OCI-LY7 (cell line): ENCODE data around the gene EPHB1. TPM values are rescaled to one million over a fixed set of nuclear protein-coding genes. Genes with fewer than 3 reads are reported as not detected.

ENCODE experiments used
- BruUV-seq: library from RNA; stranded (reverse); fragments of 400-500 nt; replicated peaks from 2 replicates; lab custom pipeline; 2021; lab: Mats Ljungman, UMichigan
- CTCF ChIA-PET: fragments of 300-600 bp; sonication (Branson Sonifier 250); formaldehyde crosslinking; loops from one replicate; lab custom pipeline; 2022; ENCODE audit warnings: antibody characterized with exemption; ENCODE audit not compliant: unreplicated experiment; lab: Charles Lee
- POLR2A ChIA-PET: fragments of 300-600 bp; sonication (Branson Sonifier 250); formaldehyde crosslinking; loops from one replicate; lab custom pipeline; 2022; ENCODE audit warnings: antibody characterized with exemption; lab: Charles Lee
- DNase-seq: peaks from one replicate; pipeline ENCODE4 v3.0.0-alpha.2; 2015; ENCODE audit warnings: low spot score
- H2AFZ ChIP-seq: fragments of 200-600 bp; sonication (generic), shearing (Covaris generic); 2 replicates; pipeline ENCODE4 v1.6.1; 2014; ENCODE audit warnings: mild to moderate bottlenecking, antibody characterized with exemption, low read length, moderate library complexity
- H3K27ac ChIP-seq: fragments of 200-600 bp; sonication (generic); 2 replicates; pipeline ENCODE4 v1.5.1; 2014; ENCODE audit warnings: mixed run types, low read depth, mild to moderate bottlenecking, moderate library complexity, low read length, inconsistent platforms; ENCODE audit not compliant: poor library complexity, severe bottlenecking
- H3K36me3 ChIP-seq: fragments of 200-600 bp; sonication (generic); 2 replicates; pipeline ENCODE4 v1.6.1; 2014; ENCODE audit warnings: mild to moderate bottlenecking, antibody characterized with exemption, low read length, moderate library complexity, mixed read lengths; ENCODE audit not compliant: insufficient read depth
- H3K4me1 ChIP-seq: fragments of 200-600 bp; sonication (generic); 2 replicates; pipeline ENCODE4 v1.5.1; 2014; ENCODE audit warnings: mild to moderate bottlenecking, low read length; ENCODE audit not compliant: insufficient read depth, poor library complexity, severe bottlenecking
- H3K4me2 ChIP-seq: fragments of 200-600 bp; sonication (generic); 2 replicates; pipeline ENCODE4 v1.6.1; 2014; ENCODE audit warnings: mild to moderate bottlenecking, low read length
- H3K4me3 ChIP-seq: fragments of 200-600 bp; sonication (generic); 2 replicates; pipeline ENCODE4 v1.5.1; 2014; ENCODE audit warnings: mild to moderate bottlenecking, low read depth, low read length; ENCODE audit not compliant: poor library complexity, severe bottlenecking
- H3K79me2 ChIP-seq: fragments of 200-600 bp; sonication (generic); 2 replicates; pipeline ENCODE4 v1.6.1; 2016; ENCODE audit warnings: low read depth, mild to moderate bottlenecking, low read length, moderate library complexity, mixed read lengths; ENCODE audit not compliant: insufficient read depth
- H3K9me2 ChIP-seq: fragments of 200-600 bp; sonication (generic); 2 replicates; pipeline ENCODE4 v1.6.1; 2016; ENCODE audit warnings: mild to moderate bottlenecking, low read length, mixed read lengths; ENCODE audit not compliant: insufficient read depth
- H3K9me3 ChIP-seq: fragments of 200-600 bp; sonication (generic); 2 replicates; pipeline ENCODE4 v1.6.1; 2014; ENCODE audit warnings: mild to moderate bottlenecking, mixed run types, low read length, mixed read lengths
- H4K20me1 ChIP-seq: fragments of 200-600 bp; sonication (generic); 2 replicates; pipeline ENCODE4 v1.6.1; 2014; ENCODE audit warnings: mild to moderate bottlenecking, antibody characterized with exemption, low read length, moderate library complexity, mixed read lengths; ENCODE audit not compliant: insufficient read depth
- CTCF ChIP-seq: fragments of 200-600 bp; sonication (generic); conservative IDR thresholded peaks from 2 replicates; pipeline ENCODE4 v1.5.1; 2014; ENCODE audit warnings: mild to moderate bottlenecking, antibody characterized with exemption, low read length, moderate library complexity, mixed read lengths
- EZH2phosphoT487 ChIP-seq: fragments of 200-600 bp; sonication (generic); IDR thresholded peaks from 2 replicates; pipeline ENCODE4 v1.6.1; 2018; ENCODE audit warnings: low read depth, borderline replicate concordance, mild to moderate bottlenecking, mixed run types, antibody characterized with exemption, low read length, moderate library complexity, mixed read lengths
- intact Hi-C: fragments of 100-400 bp; cut with micrococcal nuclease; formaldehyde crosslinking; loops from one replicate; pipeline ENCODE4 v1.10.0; 2022; ENCODE audit not compliant: unreplicated experiment
- total RNA-seq, 2 experiments: library from RNA; depleted of rRNA in 1 of 2; stranded (reverse); fragments of >200 nt in 1 of 2; shearing (Covaris generic) in 1 of 2; gene quantifications; 2 replicates each; pipeline ENCODE4 v1.2.3, GENCODE V29; 2014 to 2022

EPHB1 gene
- total RNA-seq, 2 experiments from 2014 or later = 0.54 to 1.3 TPM

GRCh38 chr3:135083179-135083578 lies 288.1 kb downstream of the EPHB1 start:
- H3K4me2 ChIP-seq = no peak overlapping the region
- CTCF ChIA-PET = no interaction called here
- intact Hi-C loops = no loop called here
- H3K4me3 ChIP-seq = no peak overlapping the region
- TF ChIP-seq CTCF = no peak
- TF ChIP-seq EZH2phosphoT487 = no peak
- DNase-seq = no peak
- POLR2A ChIA-PET = interaction anchor here (0.7 to 0.9 kb wide), 2 partner anchors 62 to 282 kb away, joined by 3 read pairs; no protein-coding TSS in a partner anchor
- no TSS peak for BruUV-seq
- no peaks in the 10 kb centered on the region for H3K9me3 ChIP-seq
- no peak overlapping the region for H2AFZ ChIP-seq
- no peaks in the 10 kb centered on the region for H3K79me2 ChIP-seq
- no peaks in the 10 kb centered on the region for H3K4me1 ChIP-seq
- no peaks in the 10 kb centered on the region for H3K9me2 ChIP-seq
- no peaks in the 10 kb centered on the region for H3K36me3 ChIP-seq
- no peak overlapping the region for H3K27ac ChIP-seq
- no peaks in the 10 kb centered on the region for H4K20me1 ChIP-seq

- ChIA-PET POLR2A (no interaction called here), CTCF (no interaction called here)
- Histone ChIP-seq H3K79me2 (no peaks in the 10 kb centered on the region), H3K9me3 (no peaks in the 10 kb centered on the region), H3K4me3 (no peak overlapping the region), H3K27ac (no peak overlapping the region), H4K20me1 (no peaks in the 10 kb centered on the region), H3K36me3 (no peaks in the 10 kb centered on the region), H3K4me2 (no peak overlapping the region), H3K9me2 (no peaks in the 10 kb centered on the region), H2AFZ (no peak overlapping the region), H3K4me1 (no peaks in the 10 kb centered on the region)
- no TSS peak for BruUV-seq
- no peak for DNase-seq
- TF ChIP-seq CTCF (no peak), EZH2phosphoT487 (no peak)
- intact Hi-C loops = no loop called here
These were observed 288.7 kb downstream of the EPHB1 start for GRCh38 chr3:135083756-135084155.

GRCh38 chr3:135084405-135084804 lies 289.3 kb downstream of the EPHB1 start:
- Histone ChIP-seq H3K9me2 (no peaks in the 10 kb centered on the region), H3K4me2 (no peak overlapping the region), H4K20me1 (no peaks in the 10 kb centered on the region), H3K36me3 (no peaks in the 10 kb centered on the region), H2AFZ (no peak overlapping the region), H3K79me2 (no peaks in the 10 kb centered on the region), H3K27ac (no peak overlapping the region), H3K9me3 (no peaks in the 10 kb centered on the region), H3K4me3 (no peak overlapping the region), H3K4me1 (no peaks in the 10 kb centered on the region)
- intact Hi-C loops = no loop called here
- TF ChIP-seq CTCF (no peak), EZH2phosphoT487 (no peak)
- POLR2A ChIA-PET = interaction anchor here (0.6 kb wide), 1 partner anchor 547 kb away, joined by 5 read pairs; no protein-coding TSS in a partner anchor
- CTCF ChIA-PET = no interaction called here
- no peak for DNase-seq
- BruUV-seq = no TSS peak
